ENCODE measurements around the gene GLB1L3.
"Not testable (repeated sequence)": the region's sequence is repeated elsewhere in the genome, so short reads cannot be mapped to it uniquely, and the experiment has no call there.

GLB1L3 gene

DNA sequence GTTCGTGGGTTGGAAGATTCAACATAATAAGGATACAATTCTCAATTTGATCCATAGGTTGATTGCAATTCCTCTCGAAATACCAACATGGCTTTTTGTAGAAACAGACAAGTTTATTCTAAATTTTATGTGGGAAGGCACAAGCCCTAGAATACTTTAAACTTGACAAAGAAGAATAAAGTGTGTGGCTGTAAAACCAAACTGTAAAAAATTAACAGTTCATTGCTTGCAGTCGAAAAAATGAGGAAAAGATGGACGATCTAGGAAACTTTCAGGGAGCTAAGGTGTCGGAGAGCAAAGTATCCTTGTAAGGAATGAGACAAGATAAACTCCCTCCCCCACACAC is 1.0 kb upstream of the GLB1L3 start:
- DNase-seq (ENCODE audit: low spot score) (no peak), FAIRE-seq (no peak)

DNA sequence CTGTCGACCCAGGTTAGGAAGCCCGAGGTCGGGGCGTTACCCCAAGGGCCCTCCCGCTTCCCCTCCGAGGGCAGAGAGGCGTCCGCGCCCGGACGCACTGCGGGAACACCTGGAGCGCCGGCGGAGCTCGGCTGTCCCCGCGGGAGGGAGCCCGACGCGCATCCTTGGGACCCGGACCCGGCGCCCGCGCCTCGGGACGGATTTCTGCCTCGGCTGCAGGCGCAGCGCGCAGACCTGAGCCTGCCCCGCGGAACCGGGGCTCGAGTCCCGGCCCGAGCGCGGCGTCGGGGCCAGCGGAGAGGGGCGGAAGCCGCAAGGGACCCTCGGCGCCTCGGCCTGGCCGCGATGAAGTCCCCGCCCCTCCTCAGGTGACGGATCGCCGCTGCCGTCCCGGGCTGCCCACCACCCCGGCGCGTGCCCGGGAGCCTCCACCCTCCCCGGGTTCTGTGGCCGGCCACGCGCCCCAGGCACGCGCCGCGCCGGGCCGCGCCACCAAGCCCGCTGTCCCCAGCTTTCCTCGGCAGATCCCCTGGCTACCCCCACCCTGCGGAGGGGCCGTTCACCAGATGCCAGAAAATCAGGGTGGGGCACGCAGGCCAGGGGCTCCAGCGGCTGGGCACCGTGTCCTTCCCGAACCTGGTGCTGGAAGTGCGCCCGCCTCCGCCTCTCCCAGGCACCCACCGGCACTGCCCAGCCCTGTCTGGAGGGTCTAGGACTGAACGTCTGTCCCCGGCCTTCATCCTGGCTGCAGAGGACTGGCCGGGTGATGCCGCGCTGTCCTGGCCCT is 410 bp downstream of the GLB1L3 start:
- DNase-seq (ENCODE audit: low spot score), result no peak
- FAIRE-seq, result no peak

- DNase-seq (ENCODE audit: low spot score) (no peak), FAIRE-seq (no peak)
These were observed 1.2 kb downstream of the GLB1L3 start for GRCh38 chr11:134277183-134278001.

- no peak for DNase-seq (ENCODE audit: low spot score)
- no peak for FAIRE-seq
These were observed 2.2 kb downstream of the GLB1L3 start for GRCh38 chr11:134278356-134278755.

DNA sequence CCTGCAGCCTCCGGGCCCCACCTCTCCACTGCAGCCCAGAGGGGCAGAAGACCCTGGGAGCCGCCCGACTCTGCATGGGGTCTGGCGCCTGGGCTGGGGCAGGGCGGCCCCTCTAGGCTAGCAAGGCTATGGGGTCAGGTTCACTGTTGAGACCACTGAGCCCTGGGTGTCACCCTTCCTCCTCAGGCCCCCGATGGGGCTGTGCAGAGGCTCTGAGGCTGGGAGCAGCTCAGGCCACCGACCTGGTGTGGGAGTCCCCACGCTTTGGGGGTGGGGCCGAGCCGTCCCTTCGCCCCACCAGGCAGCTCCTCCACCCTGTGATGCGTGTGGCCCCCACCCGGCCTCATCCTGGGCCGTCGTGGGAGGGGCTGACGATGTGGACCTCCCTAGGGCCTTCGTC is 5.5 kb downstream of the GLB1L3 start:
- not testable (repeated sequence) for DNase-seq (ENCODE audit: low spot score); FAIRE-seq

- DNase-seq (ENCODE audit: low spot score) (no peak), FAIRE-seq (no peak)
These were observed 6.2 kb downstream of the GLB1L3 start for GRCh38 chr11:134282121-134283045.

GRCh38 chr11:134283461-134284230 is 7.5 kb downstream of the GLB1L3 start:
- DNase-seq (ENCODE audit: low spot score) (no peak), FAIRE-seq (no peak)

DNA sequence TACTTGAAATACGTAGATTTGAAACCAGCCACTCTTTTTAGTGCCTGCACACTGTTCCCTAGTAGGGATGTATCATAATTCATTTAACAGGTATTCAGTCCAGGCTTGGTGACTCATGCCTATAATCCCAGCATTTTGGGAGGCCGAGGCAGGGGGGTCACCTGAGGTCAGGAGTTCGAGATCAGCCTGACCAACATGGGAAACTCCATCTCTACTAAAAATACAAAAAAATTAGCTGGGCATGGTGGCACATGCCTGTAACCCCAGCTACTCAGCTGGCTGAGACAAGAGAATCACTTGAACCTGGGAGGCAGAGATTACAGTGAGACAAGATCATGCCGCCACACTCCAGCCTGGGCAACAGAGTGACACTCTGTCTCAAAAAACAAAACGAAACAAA is 8.2 kb downstream of the GLB1L3 start:
- FAIRE-seq; DNase-seq (ENCODE audit: low spot score): not testable (repeated sequence)

DNA sequence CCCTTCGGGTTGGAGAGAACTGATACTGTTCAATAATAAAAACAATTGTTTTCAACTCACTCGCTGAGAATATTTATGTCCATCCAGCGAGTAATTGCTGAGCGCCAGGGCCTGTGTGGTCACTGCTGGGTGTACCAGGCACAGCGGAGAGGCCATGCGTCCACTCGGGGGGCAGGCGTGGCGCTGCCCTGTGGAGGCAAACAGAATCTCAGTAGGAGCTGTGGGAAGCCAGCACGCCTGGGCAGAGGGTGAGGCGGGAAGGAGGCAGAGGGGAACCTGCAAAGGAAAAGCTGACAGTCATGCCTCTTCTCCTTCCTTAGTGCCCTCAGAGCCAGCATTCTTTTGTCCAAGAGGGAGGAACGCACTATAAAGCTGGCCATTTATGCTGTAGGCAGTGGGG is 11.4 kb downstream of the GLB1L3 start:
- DNase-seq (ENCODE audit: low spot score) (no peak), FAIRE-seq (no peak)

GRCh38 chr11:134288486-134288885 is 12.3 kb downstream of the GLB1L3 start:
- DNase-seq (ENCODE audit: low spot score) (no peak), FAIRE-seq (no peak)

DNA sequence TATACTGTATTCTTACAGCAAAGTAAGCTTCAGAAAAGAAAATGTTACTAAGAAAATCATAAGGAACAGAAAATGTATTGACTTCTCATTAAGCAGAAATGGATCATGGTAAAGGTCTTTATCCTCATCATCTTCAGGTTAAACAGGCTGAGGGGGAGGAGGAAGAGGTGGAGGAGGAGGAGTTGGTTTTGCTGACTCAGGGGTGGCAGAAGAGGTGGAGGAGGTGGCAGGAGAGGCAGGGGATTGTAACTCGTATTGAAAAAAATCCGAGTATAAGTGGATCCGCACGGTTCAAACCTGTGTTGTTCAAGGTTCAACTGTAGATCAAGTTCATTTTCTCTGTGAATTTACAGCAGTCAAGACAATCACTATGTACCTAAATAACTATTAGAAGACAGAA is 13.0 kb downstream of the GLB1L3 start:
- FAIRE-seq, result no peak

GRCh38 chr11:134289789-134290188 is 13.6 kb downstream of the GLB1L3 start:
- no peak for FAIRE-seq
- DNase-seq (ENCODE audit: low spot score), result no peak

More for the DNA sequence above, 13.0 kb downstream of the GLB1L3 start:
- no peak for DNase-seq (ENCODE audit: low spot score)

GRCh38 chr11:134290646-134291045 is 14.5 kb downstream of the GLB1L3 start:
- DNase-seq (ENCODE audit: low spot score) (no peak), FAIRE-seq (no peak)

- no peak for FAIRE-seq
- no peak for DNase-seq (ENCODE audit: low spot score)
These were observed 15.0 kb downstream of the GLB1L3 start for GRCh38 chr11:134291196-134291595.

DNA sequence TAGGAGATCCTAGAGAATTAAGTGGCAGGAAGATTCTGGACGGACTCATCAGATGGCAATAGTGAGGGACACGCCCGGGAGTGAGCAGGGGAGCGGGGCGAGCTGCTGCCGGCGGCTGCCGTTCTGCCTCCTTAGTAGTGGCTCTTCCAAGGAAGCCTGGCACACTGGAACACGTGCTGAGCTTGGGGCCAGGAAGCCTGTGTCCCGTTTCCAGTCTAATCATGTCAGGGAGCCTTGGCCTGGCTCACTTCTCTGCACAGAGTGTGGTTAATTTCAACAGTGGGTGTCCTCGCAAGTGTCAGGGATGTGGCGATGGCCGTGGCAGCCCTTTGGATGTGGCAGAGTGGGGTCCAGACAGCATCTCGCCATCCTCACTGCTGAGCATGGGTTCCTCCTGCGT is 16.5 kb downstream of the GLB1L3 start:
- FAIRE-seq, result no peak

GRCh38 chr11:134293119-134294113 is 17.2 kb downstream of the GLB1L3 start:
- FAIRE-seq (no peak), DNase-seq (ENCODE audit: low spot score) (no peak)

More for the DNA sequence above, 16.5 kb downstream of the GLB1L3 start:
- DNase-seq (ENCODE audit: low spot score), result no peak

DNA sequence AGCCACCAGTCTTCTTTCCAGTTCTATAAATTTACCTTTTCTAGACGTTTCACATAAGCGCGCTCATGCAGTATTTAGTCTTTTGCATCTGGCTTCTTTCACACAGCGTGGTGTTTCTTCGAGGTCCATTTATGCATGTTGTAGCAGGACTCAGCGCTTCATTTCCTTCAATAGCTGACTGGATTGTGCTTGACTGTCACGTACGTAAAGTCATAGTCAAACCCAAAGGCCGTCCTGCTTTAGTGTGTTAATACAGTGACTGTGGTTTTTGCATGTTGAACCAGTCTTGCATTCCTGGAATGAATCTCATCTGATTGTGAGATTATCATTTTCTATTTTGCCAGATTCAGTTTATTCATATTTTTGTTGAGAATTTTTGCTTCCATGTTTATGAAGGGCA is 18.5 kb downstream of the GLB1L3 start:
- DNase-seq (ENCODE audit: low spot score) (no peak), FAIRE-seq (no peak)

DNA sequence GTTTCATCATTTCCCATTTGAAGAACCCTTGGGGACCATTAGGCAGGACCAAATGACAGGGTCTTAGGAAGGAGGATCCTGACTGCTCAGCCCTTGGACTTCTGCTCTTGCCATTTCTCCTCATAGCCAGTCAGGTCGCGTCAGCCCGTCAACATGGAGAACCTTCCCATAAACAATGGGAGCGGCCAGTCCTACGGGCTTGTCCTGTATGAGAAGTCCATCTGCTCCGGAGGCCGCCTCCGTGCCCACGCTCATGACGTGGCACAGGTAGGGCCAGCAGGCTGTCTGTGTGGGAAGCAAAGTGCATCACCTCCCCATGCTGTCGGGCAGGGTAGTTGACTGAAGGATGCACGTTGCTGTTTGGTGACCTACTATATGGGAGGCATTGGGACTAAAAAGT is 36.0 kb downstream of the GLB1L3 start:
- no peak for DNase-seq (ENCODE audit: low spot score)
- no peak for FAIRE-seq

DNA sequence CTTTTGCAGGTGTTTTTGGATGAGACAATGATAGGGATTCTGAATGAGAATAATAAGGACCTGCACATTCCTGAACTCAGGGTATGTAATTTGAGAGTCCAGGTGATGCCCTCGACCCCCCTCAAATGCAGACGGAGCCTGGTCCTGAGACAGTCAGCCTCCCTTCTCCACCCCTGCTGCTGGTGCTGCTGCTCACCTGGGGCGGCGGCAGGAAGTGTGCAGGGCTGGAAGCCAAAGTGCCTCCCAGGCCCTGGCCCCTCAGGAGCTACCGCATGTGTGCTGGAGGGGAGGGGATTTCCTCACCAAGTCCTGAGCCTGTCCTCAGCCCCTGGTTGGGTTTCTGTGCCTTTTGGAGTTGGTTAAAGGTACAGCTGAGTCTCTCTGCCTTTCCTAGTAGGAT is 36.6 kb downstream of the GLB1L3 start:
- DNase-seq (ENCODE audit: low spot score) (no peak), FAIRE-seq (no peak)

GRCh38 chr11:134313379-134313778 is 37.2 kb downstream of the GLB1L3 start:
- FAIRE-seq (no peak), DNase-seq (ENCODE audit: low spot score) (no peak)
